Measurements from ENCODE around the gene CCR3. TPM values are rescaled to one million over a fixed set of nuclear protein-coding genes. Genes with fewer than 3 reads are reported as not detected.

CCR3 gene
- total and polyA plus RNA-seq, 7 donors: 0.10 to 0.62 (median 0.44) TPM; not detected in 1

GRCh38 chr3:46277476-46277875 lies 35.2 kb downstream of the CCR3 start:
- DNase-seq (no peak), ATAC-seq (no peak)
- H3K27me3 ChIP-seq (ENCODE audit: insufficient read depth in 3 of 3, low read length in 2 of 3): no peaks in the 10 kb centered on the region
- H3K9me3 ChIP-seq: peaks cover 15% of the 10 kb centered on the region
- no peak for TF ChIP-seq CTCF (IDR thresholded peaks at IDR 0.05)
- WGBS, 3 donors: 56 to 74% (median 65%) methylated on average over 2 of the region's 2 CpGs
- intact Hi-C loops (cut with DNase I): no loop called here
- no peaks in the 10 kb centered on the region for H3K4me1 ChIP-seq
- H3K4me3 ChIP-seq: no peak overlapping the region
- no peaks in the 10 kb centered on the region for H3K36me3 ChIP-seq (ENCODE audit: insufficient read depth in 1 of 2, low read depth in 1 of 2)
- H3K27ac ChIP-seq: no peak overlapping the region

- DNase-seq (no peak), ATAC-seq (no peak)
- Histone ChIP-seq H3K27me3 (ENCODE audit: insufficient read depth in 3 of 3, low read length in 2 of 3) (no peaks in the 10 kb centered on the region), H3K36me3 (ENCODE audit: insufficient read depth in 1 of 2, low read depth in 1 of 2) (no peaks in the 10 kb centered on the region), H3K4me1 (no peaks in the 10 kb centered on the region), H3K4me3 (no peak overlapping the region), H3K27ac (no peak overlapping the region), H3K9me3 (peaks cover 15% of the 10 kb centered on the region)
- TF ChIP-seq CTCF (IDR thresholded peaks at IDR 0.05): no peak
- WGBS, 3 donors: 82 to 94% (median 86%) methylated on average over 3 of the region's 3 CpGs
- intact Hi-C loops (cut with DNase I): no loop called here
Measured at GRCh38 chr3:46278816-46279672, 36.8 kb downstream of the CCR3 start.

GRCh38 chr3:46280105-46280797 lies 38.0 kb downstream of the CCR3 start:
- no peak for ATAC-seq
- no peak for TF ChIP-seq CTCF (IDR thresholded peaks at IDR 0.05)
- DNase-seq: no peak
- peaks cover 15% of the 10 kb centered on the region for H3K9me3 ChIP-seq
- WGBS, 3 donors: 94 to 95% (median 94%) methylated on average over 5 of the region's 5 CpGs
- no peaks in the 10 kb centered on the region for H3K27me3 ChIP-seq (ENCODE audit: insufficient read depth in 3 of 3, low read length in 2 of 3)
- H3K4me1 ChIP-seq: no peaks in the 10 kb centered on the region
- no peak overlapping the region for H3K4me3 ChIP-seq
- intact Hi-C loops (cut with DNase I): no loop called here
- H3K36me3 ChIP-seq (ENCODE audit: insufficient read depth in 1 of 2, low read depth in 1 of 2): no peaks in the 10 kb centered on the region
- H3K27ac ChIP-seq: no peak overlapping the region

- ATAC-seq: no peak
- Histone ChIP-seq H3K9me3 (peaks cover 15% of the 10 kb centered on the region), H3K27ac (no peak overlapping the region), H3K27me3 (ENCODE audit: insufficient read depth in 3 of 3, low read length in 2 of 3) (no peaks in the 10 kb centered on the region), H3K36me3 (ENCODE audit: insufficient read depth in 1 of 2, low read depth in 1 of 2) (no peaks in the 10 kb centered on the region), H3K4me1 (no peaks in the 10 kb centered on the region), H3K4me3 (no peak overlapping the region)
- intact Hi-C loops (cut with DNase I): no loop called here
- 63 to 74% (median 67%) methylated on average over 1 of the region's 1 CpG for WGBS, 3 donors
- no peak for DNase-seq
- no peak for TF ChIP-seq CTCF (IDR thresholded peaks at IDR 0.05)
Measured at GRCh38 chr3:46281551-46281950, 39.3 kb downstream of the CCR3 start.
